Occipital lobe (tissue), 2 donors: ENCODE measurements around the gene LRRC4C. TPM values are rescaled to one million over a fixed set of nuclear protein-coding genes. Genes with fewer than 3 reads are reported as not detected.
"Not testable (repeated sequence)": the region's sequence is repeated elsewhere in the genome, so short reads cannot be mapped to it uniquely, and the experiment has no call there.

Source experiments
- DNase-seq: peaks from one replicate; lab custom pipeline; 2025; lab: John Stamatoyannopoulos, UW
- total RNA-seq: library from RNA; depleted of rRNA; stranded (reverse); fragments of >200 nt; gene quantifications from one replicate; pipeline ENCODE4 v1.2.3, GENCODE V29; 2014

The LRRC4C gene
- total RNA-seq, 1 donor from 2014 or later = 90.6 TPM

DNA sequence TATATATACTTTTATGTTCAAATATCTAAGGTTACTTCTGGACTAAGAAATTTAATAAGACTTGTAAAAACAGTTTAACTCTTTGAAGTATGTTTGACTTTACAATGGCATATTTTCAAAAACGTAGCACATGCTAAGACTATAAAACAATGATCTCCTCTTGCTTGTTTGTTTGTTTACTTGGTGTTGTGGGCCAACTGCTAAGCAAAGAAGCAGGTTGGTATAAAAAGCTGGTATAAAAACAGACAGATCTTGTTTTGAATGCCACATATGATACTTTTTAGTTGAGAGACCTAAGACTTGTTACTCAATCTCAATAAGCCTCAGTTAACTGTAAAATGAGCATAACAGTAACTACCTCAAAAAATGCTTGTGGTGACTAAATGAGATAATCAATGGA is 1206.3 kb downstream of the LRRC4C start:
- DNase-seq = no peak

DNA sequence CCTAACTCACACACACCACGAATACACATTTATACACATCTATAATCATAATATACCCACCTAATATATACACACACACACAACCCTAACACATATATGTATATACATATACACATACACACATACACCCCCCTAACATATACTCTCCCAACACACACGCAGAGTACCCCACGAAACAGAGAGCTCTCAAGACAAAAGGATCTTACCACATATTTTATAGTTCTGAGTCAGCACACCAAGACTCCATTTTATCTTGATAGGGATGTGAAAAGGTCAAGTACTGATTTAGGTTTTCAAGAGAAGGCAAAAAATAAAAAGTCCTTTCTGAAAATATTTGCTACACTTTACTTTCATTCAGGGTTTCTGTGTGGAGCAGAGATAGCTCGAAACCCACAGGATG is 1207.2 kb downstream of the LRRC4C start:
- no peak for DNase-seq

DNA sequence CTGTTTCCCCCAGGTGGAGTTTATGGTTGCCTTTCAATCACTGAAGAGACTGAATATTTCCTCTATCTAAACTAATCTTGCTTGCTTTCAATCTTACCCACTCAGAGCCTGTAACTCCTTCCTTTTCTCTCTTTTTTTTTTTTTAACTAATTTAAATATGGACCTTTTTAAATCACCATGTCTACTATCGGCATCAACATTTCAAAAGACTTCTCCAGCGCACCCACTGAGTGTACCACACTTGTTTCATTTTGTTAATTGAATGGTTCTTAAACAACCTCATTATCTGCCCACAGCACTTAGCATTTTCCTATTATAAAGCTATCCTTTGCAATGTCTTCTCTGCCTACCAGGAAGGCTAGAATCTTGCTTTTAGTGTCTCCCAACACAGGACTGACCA is 1212.5 kb downstream of the LRRC4C start:
- DNase-seq = no peak

DNA sequence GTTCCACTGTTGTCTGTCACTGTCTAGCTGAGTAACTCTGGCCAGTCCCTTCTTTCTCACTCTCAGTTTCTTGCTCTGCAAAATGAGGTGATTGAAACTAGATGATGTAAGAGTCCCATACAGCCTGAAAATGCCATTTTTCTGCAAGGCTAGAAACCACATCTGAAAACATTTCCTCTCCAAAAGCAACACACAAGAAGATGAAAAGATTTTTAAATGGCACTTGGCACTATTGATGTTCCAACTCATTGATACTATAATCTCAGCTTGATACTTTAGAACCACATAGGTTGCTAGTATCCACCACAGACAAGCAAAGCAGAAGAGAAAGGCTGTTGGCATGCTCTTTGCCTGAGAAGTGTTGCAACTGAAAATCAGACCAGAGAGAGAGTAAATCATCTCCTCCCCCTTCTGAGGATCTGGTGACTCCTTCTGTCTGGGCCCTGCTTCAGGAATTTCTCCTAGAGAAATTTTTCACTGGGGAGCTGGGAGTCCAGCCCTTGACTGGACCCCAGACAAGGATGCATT is 1217.9 kb downstream of the LRRC4C start:
- DNase-seq = no peak

DNA sequence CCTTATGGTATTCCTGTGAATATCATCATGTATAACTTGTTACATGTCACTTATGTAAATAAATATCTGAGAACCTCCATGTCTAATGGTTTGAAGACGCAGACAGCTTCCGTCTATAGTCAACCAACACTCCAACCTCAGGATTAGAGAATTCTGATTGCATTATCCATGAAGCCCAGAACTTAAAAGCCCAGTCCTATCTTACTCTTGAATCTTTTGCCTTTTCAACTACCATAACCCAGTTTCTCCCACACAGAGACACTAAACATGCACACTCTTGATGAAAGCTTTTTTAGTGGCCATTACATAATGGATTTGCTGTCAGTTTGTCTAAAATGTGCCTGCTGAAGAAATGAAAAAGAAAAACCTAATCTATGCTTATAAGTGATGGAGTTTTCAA is 1219.2 kb downstream of the LRRC4C start:
- no peak for DNase-seq

DNA sequence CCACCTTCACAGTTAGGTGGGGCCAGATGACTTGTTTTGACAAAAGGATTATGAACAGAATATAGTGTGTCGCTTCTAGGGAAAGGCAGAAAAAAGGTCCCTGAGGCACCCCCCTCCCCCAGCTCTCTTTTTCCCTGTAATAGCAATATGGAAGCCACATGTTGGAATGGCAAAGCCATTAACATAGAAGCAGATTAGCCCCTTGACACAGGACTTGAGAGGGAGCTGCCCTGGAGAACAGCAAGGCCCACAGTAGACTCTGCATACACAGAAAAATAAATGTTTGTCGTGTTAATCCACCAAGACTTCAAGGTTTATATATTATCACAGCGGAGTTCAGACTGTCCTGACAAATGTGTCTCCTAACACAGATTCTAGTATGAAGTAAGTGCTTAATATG is 1222.9 kb downstream of the LRRC4C start:
- no peak for DNase-seq

DNA sequence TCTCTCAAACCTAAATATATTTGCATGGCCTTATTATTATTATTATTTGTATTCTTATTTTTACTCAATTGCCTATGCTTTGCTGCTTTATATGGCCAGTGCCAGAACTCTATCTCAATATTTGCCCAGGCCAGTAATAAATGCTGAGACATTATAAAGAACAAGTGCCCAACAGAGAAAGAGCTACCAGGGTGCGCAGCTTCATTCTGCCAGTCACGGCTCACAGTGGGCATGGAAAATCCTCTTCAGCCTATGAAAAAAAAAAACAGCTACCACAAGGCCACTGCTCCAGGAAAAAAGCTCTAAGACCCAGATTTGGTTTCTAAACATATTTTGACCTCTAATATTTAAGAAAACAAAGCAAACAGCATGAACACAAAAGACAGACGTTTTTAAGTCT is 1223.6 kb downstream of the LRRC4C start:
- no peak for DNase-seq

DNA sequence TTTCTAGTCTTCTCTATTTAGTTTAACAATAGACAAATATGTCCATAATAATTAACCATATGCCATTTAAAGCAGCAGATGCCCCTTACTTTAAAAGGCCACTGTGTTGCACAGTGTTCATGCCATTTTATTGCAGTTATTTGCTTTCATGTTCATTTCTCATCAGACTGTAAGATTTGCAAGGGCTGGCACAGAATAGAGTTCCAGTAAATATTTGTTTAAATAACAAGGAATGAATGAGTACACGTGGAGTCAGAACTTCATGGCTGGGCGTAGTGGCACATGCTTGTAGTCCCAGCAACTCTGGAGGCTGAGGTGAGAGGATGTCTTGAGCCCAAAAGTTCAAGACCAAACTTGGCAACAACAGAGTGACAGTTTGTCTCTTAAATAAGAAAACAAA is 1228.6 kb downstream of the LRRC4C start:
- DNase-seq = no peak

DNA sequence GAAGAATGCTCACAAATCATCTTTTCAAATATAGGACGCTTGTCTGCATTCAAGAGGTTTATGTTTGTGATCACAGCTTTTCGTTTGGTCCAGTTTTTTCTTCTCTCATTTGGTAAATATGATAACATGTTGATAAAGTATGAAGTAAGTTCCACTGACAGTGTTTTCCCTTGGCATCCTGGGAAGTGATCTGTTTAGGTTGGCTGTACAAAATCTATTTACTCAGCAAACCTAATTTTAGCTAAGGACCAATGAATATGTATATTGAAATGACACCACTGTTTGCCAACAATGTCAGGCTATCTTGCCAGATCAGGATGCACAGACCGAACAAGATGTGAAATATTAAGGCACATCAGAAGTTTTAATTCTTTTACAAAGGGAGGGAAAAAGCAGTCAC is 1230.8 kb downstream of the LRRC4C start:
- no peak for DNase-seq

DNA sequence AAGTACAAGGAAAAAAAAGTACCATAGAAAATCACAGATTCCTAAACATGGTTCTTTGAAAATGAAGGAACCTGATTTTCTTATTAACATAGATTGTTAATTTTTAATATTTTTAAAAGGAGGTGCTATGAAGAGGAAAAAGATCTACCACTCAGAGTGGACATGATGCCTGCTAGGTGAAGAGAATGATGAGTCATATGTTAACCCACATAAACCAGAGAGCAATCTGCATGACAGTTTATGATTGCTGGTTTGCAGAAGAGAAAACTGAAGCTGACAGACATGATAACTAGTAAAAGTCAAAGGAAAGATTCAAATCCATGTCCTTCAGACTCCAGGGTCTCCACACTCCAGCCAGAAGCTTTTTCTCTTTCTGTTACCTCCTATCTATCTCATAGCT is 1231.7 kb downstream of the LRRC4C start:
- DNase-seq = no peak

DNA sequence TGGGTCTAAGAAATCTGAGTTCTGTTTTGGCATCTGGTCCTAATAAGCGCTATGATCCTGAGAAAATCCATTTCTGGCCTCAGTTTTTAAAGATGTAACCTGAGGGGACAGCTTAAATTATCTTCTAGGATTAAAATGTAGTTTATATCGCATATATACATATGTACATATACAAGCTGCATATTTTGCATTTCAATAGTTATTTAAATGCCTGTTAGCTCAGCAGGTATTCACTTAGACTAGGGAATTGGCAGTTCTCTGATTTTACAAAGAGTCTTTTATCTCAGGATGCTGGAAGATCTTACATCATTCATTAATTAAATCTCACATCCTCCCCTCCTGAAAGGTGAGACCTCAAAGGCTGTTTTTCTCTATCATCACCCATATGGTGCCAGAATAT is 1232.8 kb downstream of the LRRC4C start:
- DNase-seq = no peak

DNA sequence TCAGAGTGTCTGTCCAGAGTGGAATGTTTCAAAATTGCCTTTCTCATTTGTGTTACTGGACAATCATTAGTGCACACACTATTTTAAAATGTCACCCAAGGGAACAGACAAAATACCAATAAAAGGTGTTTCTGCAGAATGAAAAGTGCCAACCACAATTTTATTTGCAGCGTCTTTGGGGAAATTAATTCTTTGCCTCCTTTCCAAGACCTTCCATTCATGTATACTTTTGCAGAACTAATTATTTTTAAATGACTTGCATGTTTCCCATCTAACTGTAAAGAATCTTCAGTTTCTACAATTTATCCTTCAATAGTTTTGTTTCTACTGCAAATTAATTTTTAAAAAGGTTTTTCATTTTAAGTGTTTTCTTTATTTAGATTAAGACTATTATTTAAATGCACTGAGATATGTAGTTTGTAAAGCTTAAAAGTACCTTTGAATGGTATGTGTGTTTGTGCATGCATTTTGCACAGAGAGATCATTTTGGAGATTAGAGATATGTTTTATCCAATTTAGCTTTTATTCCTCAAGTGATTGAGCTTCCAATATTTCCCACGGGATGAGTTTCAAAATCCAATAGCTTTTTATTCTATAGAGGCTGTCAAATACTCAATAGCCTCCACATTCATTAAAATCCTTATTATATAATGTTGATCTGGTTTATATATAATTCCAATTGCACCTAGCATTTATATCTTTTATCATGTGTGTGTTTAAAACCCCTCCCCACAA is 1235.7 kb downstream of the LRRC4C start:
- no peak for DNase-seq

DNA sequence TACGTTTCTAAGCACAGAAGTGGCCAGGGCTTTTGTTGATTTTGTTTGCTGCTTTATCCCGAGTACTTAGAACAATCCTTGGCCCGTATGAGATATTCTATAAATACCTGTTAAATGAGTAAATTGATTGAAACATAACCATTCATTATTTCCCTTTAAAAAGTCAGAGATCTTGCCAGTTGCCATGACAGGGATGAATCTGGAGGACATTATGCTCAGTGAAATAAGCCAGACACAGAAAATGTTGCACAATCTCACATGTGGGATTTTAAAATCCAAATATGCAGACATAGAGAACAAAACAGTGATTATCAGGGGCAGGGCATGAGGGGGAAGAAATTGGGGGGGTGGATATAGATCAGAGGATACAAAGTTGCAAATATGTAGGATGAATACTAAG is 1240.1 kb downstream of the LRRC4C start:
- DNase-seq = no peak

DNA sequence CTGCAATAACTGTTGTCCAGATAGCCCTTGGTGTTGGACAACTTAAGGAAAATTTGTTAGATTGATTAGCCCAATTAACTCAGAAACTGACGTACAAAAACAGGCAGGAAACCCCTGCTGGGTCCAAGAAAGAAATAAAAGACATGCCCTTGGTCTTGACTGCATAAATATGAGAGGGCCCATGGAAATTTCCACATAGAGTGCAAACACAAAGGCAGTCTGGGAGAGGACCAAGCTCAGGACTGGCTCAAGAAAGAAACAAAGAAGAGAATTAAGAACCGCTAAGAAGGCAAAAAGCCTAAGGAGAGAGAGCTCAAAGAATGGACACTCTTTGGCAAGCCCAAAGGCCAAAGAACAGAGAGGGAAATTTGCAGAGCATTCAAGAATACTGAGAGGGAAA is 1243.9 kb downstream of the LRRC4C start:
- DNase-seq = no peak

DNA sequence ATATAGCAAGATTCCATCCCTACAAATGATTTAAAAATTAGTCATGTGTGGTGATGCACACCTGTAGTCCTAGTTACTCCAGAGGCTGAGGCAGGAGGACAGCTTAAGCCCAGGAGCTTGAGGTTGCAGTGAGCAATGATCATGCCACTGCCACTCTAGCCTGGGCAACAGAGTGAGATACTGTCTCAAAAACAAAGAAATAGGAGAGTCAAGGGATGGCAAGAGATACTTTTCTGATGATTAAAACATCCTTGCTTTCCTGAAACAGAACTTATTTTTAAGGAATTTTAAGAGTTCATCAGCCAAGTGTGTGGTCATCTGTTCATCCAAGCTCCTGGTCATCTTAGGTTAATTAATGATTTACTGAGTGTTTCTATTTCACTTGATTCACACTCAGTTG is 1252.0 kb downstream of the LRRC4C start:
- no peak for DNase-seq

DNA sequence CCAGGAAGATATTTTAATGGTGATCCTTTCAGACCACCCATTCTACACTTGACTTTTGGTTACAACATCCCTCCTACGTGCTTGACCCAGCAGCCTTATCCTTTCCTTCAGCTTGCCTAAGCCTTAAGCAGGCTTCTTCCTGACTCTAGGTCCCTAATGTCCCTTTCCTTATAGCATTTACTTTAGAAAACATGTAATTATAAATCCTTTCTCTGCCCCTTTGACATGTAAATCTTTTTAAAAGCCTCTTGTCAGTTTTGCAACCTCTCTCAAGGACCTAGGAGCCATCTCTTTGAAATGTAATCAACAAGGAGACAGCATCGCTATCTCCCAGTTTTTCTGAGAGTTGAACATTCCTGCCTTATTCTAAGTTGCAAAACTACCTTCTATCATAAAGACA is 1255.2 kb downstream of the LRRC4C start:
- DNase-seq = no peak

DNA sequence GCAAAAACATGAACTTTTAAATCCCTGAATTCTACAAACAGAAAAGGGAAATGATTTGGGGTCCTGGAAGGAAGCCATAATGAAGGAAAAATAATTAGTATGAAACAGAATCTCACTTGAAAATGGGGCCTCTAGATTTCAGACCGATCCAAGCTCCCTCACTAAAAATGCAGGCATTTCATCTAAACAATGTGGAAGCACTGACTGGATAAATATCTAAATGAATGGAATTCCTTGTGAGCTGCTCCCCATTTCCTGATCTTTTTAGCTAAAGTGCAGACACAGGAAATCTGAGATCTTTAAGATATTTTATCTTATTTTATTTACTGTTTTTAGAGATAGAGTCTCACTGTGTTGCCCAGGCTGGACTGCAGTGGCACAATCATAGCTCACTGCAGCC is 1255.8 kb downstream of the LRRC4C start:
- no peak for DNase-seq

DNA sequence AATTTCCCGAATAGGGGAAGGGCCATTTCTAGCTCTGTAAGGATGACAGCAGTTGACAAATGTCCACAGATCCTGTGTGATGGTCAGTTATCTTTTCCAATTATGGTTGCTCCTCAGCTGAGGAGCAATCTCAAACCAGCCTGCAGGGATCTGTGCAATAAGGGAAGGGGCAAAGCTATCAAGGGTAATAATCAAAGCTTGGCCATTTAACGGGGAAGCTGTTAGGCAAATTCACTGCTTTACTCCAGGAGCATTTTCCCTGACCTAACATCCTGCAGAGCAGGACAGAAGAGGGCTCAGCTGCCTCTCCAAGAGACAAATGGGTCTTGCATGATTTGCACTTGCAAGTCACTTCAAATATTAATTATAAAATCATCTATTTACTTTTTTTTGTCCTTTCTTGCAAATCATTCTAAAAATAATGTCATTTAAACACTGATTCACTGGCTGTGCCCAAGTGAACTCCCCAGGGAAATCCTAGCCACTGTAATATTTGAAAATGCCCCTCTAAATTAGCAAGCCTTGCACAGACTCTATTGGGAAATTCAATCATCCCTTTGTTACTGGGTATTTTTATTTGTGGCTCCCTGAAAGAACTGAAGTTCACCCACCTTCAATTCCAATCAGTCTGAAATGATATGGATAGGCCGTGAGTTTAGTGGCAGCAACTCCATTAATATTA is 1256.7 kb downstream of the LRRC4C start:
- no peak for DNase-seq

DNA sequence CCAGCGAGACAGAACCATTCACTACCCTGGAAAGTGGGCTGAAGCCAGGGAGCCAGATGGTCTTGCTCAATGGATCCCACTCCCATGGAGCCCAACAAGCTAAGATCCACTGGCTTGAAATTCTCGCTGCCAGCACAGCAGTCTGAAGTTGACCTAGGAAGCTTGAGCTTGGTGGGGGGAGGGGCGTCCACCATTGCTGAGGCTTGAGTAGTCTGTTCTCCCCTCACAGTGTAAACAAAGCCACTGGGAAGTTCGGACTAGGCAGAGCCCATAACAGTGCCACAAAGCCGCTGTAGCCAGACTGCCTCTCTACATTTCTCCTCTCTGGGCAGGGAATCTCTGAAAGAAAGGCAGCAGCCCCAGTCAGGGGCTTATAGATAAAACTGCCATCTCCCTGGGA is 1266.9 kb downstream of the LRRC4C start:
- not testable (repeated sequence) for DNase-seq

DNA sequence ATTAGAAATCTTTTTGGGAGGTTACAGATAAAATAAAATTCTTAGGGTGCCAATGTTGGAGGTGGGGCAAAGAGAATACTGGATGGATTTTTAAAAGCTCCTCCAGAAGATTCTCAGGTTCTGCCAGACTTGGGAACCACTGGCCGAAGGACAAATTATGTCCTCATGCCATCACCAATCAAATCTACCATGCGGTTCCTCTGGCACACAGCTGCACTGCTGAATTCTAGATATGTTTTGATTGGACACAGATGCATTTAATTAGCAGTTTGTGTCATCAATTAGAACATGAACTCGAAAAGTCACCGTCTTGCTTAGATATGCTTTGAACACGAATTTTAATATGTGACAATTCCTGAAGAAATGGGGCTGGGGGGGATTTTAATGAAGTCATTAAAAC is 1269.2 kb downstream of the LRRC4C start:
- DNase-seq = no peak

DNA sequence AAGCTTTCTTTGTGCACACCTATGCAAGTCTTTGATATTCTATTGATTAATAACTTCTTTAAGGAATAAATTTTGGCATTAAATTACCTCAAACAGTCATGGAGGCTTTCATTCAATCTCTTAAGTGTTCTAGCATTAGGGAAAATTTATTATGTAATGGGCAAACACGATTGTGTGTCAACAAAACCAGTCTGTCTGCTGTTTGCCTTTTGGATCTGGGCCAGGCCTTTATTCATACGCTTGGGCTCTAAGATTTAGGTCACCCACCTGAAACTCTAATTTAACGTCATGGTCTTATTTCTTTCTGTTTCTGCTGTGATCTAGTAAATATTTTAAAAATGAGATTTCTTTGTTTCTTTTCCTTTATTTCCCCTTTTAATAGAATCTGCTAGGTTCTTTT is 1270.6 kb downstream of the LRRC4C start:
- no peak for DNase-seq

DNA sequence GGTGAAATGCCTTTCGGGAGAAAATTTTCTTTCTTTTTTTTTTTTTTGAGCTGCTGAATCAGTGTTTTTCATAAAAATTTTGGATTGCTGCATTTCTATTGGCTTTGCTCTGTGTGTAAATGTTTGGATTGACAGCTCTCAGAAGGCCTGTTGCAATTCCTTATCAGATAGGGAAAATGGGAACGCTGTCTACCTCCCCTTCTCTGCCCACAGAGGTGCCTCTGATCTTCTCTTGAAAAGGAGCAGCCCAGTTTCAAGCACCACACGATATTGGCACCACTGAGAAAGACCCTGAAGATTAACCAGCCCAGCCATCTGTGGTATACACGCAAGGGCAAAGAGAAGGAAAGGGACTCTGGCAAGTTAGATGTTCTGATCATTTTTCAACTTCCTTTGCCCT is 1272.2 kb downstream of the LRRC4C start:
- DNase-seq = no peak
